ENCODE measurements around the gene OPALIN.

DNA sequence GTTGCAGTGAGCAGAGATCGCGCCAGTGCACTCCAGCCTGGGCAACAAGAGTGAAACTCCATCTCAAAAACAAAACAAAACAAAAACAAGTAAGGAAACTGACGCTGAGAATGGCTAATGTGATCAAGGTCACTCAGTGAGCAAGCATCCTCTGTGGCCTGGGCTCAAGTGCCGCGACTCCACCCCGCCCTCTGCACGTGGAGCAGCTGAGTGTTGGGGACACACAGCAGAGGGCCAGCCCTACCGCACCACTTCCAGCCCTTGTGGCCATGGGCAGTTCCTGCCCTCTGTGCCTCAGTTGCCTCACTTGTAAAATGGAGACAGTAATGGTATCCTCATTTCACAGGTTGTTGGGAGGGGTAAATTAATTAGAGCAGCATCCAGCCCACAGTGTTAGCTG lies 21.0 kb upstream of the OPALIN start:
- TF ChIP-seq CHD2 (IDR thresholded peaks at IDR 0.05; ENCODE audit: low read length, partially characterized antibody): no peak
- TF ChIP-seq, protein P1, sequence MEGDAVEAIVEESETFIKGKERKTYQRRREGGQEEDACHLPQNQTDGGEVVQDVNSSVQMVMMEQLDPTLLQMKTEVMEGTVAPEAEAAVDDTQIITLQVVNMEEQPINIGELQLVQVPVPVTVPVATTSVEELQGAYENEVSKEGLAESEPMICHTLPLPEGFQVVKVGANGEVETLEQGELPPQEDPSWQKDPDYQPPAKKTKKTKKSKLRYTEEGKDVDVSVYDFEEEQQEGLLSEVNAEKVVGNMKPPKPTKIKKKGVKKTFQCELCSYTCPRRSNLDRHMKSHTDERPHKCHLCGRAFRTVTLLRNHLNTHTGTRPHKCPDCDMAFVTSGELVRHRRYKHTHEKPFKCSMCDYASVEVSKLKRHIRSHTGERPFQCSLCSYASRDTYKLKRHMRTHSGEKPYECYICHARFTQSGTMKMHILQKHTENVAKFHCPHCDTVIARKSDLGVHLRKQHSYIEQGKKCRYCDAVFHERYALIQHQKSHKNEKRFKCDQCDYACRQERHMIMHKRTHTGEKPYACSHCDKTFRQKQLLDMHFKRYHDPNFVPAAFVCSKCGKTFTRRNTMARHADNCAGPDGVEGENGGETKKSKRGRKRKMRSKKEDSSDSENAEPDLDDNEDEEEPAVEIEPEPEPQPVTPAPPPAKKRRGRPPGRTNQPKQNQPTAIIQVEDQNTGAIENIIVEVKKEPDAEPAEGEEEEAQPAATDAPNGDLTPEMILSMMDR (IDR thresholded peaks at IDR 0.05): no peak
- TF ChIP-seq, protein P2, sequence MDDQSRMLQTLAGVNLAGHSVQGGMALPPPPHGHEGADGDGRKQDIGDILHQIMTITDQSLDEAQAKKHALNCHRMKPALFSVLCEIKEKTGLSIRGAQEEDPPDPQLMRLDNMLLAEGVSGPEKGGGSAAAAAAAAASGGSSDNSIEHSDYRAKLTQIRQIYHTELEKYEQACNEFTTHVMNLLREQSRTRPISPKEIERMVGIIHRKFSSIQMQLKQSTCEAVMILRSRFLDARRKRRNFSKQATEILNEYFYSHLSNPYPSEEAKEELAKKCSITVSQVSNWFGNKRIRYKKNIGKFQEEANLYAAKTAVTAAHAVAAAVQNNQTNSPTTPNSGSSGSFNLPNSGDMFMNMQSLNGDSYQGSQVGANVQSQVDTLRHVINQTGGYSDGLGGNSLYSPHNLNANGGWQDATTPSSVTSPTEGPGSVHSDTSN (IDR thresholded peaks at IDR 0.05): no peak
- TF ChIP-seq TCF12 (IDR thresholded peaks at IDR 0.05): no peak
- no peak for TF ChIP-seq SMC3 (IDR thresholded peaks at IDR 0.05; ENCODE audit: low read depth, low read length)
- TF ChIP-seq, protein P3, sequence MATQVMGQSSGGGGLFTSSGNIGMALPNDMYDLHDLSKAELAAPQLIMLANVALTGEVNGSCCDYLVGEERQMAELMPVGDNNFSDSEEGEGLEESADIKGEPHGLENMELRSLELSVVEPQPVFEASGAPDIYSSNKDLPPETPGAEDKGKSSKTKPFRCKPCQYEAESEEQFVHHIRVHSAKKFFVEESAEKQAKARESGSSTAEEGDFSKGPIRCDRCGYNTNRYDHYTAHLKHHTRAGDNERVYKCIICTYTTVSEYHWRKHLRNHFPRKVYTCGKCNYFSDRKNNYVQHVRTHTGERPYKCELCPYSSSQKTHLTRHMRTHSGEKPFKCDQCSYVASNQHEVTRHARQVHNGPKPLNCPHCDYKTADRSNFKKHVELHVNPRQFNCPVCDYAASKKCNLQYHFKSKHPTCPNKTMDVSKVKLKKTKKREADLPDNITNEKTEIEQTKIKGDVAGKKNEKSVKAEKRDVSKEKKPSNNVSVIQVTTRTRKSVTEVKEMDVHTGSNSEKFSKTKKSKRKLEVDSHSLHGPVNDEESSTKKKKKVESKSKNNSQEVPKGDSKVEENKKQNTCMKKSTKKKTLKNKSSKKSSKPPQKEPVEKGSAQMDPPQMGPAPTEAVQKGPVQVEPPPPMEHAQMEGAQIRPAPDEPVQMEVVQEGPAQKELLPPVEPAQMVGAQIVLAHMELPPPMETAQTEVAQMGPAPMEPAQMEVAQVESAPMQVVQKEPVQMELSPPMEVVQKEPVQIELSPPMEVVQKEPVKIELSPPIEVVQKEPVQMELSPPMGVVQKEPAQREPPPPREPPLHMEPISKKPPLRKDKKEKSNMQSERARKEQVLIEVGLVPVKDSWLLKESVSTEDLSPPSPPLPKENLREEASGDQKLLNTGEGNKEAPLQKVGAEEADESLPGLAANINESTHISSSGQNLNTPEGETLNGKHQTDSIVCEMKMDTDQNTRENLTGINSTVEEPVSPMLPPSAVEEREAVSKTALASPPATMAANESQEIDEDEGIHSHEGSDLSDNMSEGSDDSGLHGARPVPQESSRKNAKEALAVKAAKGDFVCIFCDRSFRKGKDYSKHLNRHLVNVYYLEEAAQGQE (IDR thresholded peaks at IDR 0.05; ENCODE audit: low read depth, low read length): no peak
- TF ChIP-seq MEF2A (IDR thresholded peaks at IDR 0.05; ENCODE audit: borderline replicate concordance, low read depth): no peak
- TF ChIP-seq RFX5 (IDR thresholded peaks at IDR 0.05; ENCODE audit: low read length): no peak
- TF ChIP-seq MXI1 (IDR thresholded peaks at IDR 0.05; ENCODE audit: low read depth, low read length): no peak
- no peak for TF ChIP-seq RAD21 (IDR thresholded peaks at IDR 0.05; ENCODE audit: low read length)
- TF ChIP-seq, protein P4, sequence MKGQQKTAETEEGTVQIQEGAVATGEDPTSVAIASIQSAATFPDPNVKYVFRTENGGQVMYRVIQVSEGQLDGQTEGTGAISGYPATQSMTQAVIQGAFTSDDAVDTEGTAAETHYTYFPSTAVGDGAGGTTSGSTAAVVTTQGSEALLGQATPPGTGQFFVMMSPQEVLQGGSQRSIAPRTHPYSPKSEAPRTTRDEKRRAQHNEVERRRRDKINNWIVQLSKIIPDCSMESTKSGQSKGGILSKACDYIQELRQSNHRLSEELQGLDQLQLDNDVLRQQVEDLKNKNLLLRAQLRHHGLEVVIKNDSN (IDR thresholded peaks at IDR 0.05; ENCODE audit: borderline replicate concordance, low read depth): no peak
- no peak for TF ChIP-seq ELF1 (IDR thresholded peaks at IDR 0.05)
